Subcutaneous adipose tissue (tissue), 4 donors: ENCODE measurements around the gene SPATA6L. TPM values are rescaled to one million over a fixed set of nuclear protein-coding genes. Genes with fewer than 3 reads are reported as not detected.

Experiments
- CTCF ChIP-seq: fragments of 450-650 bp; IDR thresholded peaks from one replicate; pipeline ENCODE4 v1.5.1; 2016; ENCODE audit warnings: low read depth, mild to moderate bottlenecking, control low read depth, antibody characterized with exemption, moderate library complexity
- total RNA-seq, 4 donors: library from RNA; depleted of rRNA; stranded (reverse); fragments of >200 nt; gene quantifications; one replicate each; pipeline ENCODE4 v1.1.0, GENCODE V29; 2016

The SPATA6L gene
- total RNA-seq, 4 donors from 2014 or later, result 1.8 to 5.3 (median 2.8) TPM

GRCh38 chr9:4573634-4574389, 92.5 kb downstream of the SPATA6L start:
- no peak for TF ChIP-seq CTCF

- no peak for TF ChIP-seq CTCF
Observed at GRCh38 chr9:4573176-4573575, 93.1 kb downstream of the SPATA6L start.

- no peak for TF ChIP-seq CTCF
Observed at GRCh38 chr9:4572184-4572826, 94.0 kb downstream of the SPATA6L start.

- TF ChIP-seq CTCF, result no peak
Observed at GRCh38 chr9:4569101-4569500, 97.2 kb downstream of the SPATA6L start.

- no peak for TF ChIP-seq CTCF
Observed at GRCh38 chr9:4567601-4568000, 98.7 kb downstream of the SPATA6L start.

- no peak for TF ChIP-seq CTCF
Observed at GRCh38 chr9:4566806-4567205, 99.5 kb downstream of the SPATA6L start.

- no peak for TF ChIP-seq CTCF
Observed at GRCh38 chr9:4563105-4563504, 103.2 kb downstream of the SPATA6L start.
